K562 (cell line): ENCODE results near the gene L3HYPDH.

ENCODE experiments used
- ARHGAP35 ChIP-seq: fragments of 450-650 bp; IDR thresholded peaks from 2 replicates; pipeline ENCODE4 v1.6.1; 2018; ENCODE audit not compliant: partially characterized antibody
- CC2D1A ChIP-seq: fragments of 450-650 bp; IDR thresholded peaks from 2 replicates; pipeline ENCODE4 v1.6.1; 2017; ENCODE audit warnings: mild to moderate bottlenecking
- GATA2 ChIP-seq: sonication (generic); formaldehyde crosslinking; IDR thresholded peaks from 2 replicates; pipeline ENCODE4 v1.4.0; 2020; ENCODE audit warnings: mild to moderate bottlenecking, missing genetic modification reagents
- KDM4B ChIP-seq, 2 experiments: fragments of 450-650 bp in 1 of 2; sonication (generic) in 1 of 2; IDR thresholded peaks; 2 replicates each; pipeline ENCODE4 v1.6.1; 2016 to 2017; ENCODE audit warnings: borderline replicate concordance in 2 of 2, antibody characterized with exemption in 1 of 2, low read depth in 1 of 2, mild to moderate bottlenecking in 1 of 2
- NCOR1 ChIP-seq: fragments of 450-650 bp; IDR thresholded peaks from 2 replicates; pipeline ENCODE4 v1.6.1; 2016; ENCODE audit warnings: mild to moderate bottlenecking, moderate library complexity
- NRF1 ChIP-seq, 2 experiments: fragments of 450-650 bp; IDR thresholded peaks in 1 of 2; conservative IDR thresholded peaks in 1 of 2; 2 replicates each; pipeline ENCODE4 v1.6.1; 2014; ENCODE audit warnings: mild to moderate bottlenecking in 2 of 2
- RBM14 ChIP-seq: fragments of 200-400 bp; formaldehyde crosslinking; IDR thresholded peaks from 2 replicates; pipeline ENCODE4 v1.6.1; 2018; ENCODE audit warnings: low read depth, mild to moderate bottlenecking, low read length, moderate library complexity, borderline replicate concordance; ENCODE audit not compliant: insufficient read depth
- TEAD4 ChIP-seq, 2 experiments: sonication (generic) in 1 of 2; formaldehyde crosslinking in 1 of 2; IDR thresholded peaks; 2 replicates each; pipeline versions ENCODE4 v1.6.1 to v1.8.0; 2012 to 2022; ENCODE audit warnings: borderline replicate concordance in 1 of 2, inconsistent platforms in 1 of 2, low read length in 1 of 2, mild to moderate bottlenecking in 1 of 2, missing genetic modification reagents in 1 of 2
- ZKSCAN1 ChIP-seq: fragments of 150-350 bp; IDR thresholded peaks from 2 replicates; pipeline ENCODE4 v1.6.1; 2016; ENCODE audit warnings: low read depth, low read length
- ZNF592 ChIP-seq: fragments of 450-650 bp; IDR thresholded peaks from 2 replicates; pipeline ENCODE4 v1.6.1; 2017; ENCODE audit warnings: antibody characterized with exemption, mild to moderate bottlenecking
- ZNF644 ChIP-seq: fragments of 200-800 bp; sonication (Bioruptor generic); IDR thresholded peaks from 2 replicates; pipeline ENCODE4 v1.6.1; 2016; ENCODE audit warnings: low read depth, missing genetic modification characterization, missing compliant biosample characterization
- TF ChIP-seq, protein P1 (sequence below), 3 experiments: IDR thresholded peaks in 2 of 3; conservative IDR thresholded peaks in 1 of 3; 2 replicates each; pipeline ENCODE4 v1.5.1; 2011 to 2012; ENCODE audit warnings: low read length in 3 of 3, mild to moderate bottlenecking in 3 of 3, control low read depth in 2 of 3, improper control_type of control experiment in 1 of 3, inconsistent platforms in 1 of 3, low read depth in 1 of 3, mixed read lengths in 1 of 3, moderate library complexity in 1 of 3; ENCODE audit not compliant: insufficient read depth in 2 of 3
- TF ChIP-seq, protein P2 (sequence below): IDR thresholded peaks from 2 replicates; pipeline ENCODE4 v1.6.1; 2014; ENCODE audit warnings: antibody characterized with exemption
- TF ChIP-seq, protein P3 (sequence below): fragments of 250-450 bp; sonication (Bioruptor Pico); IDR thresholded peaks from 2 replicates; pipeline ENCODE4 v1.5.0; 2020; ENCODE audit warnings: mild to moderate bottlenecking

DNA sequence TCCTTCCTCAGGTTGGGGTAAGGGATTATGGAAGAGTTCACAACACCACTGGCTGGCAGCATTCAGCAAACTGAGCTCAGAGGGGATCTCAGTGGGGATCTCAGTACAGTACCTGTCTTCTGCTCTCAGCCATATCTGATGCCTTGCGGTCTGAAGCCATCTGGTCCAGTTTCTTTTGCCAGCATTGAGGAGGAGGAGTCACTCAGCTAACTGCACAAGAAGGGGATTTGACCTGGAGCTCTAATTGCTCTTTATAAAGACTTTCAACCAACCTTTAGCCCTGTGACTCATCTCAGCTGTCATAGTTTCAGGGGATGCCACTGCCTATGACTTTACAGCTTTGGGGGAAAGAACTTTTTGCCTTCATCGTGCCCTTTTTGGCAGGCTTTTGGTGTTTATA is 45.0 kb upstream of the L3HYPDH start:
- TF ChIP-seq NRF1 (conservative IDR thresholded peaks at IDR 0.05 in 1 of 2, IDR thresholded peaks at IDR 0.05 in 1 of 2) (no peak), RBM14 (no peak), ZNF592 (no peak), ZKSCAN1 (no peak), KDM4B (IDR thresholded peaks at IDR 0.05; ENCODE audit: borderline replicate concordance in 2 of 2, low read depth in 1 of 2) (no peak), GATA2 (CRISPR knock-in tag) (no peak), NCOR1 (no peak), ZNF644 (tag) (no peak), TEAD4 (IDR thresholded peaks at IDR 0.05; ENCODE audit: low read length) (no peak), TEAD4 (CRISPR knock-in tag; IDR thresholded peaks at IDR 0.05; ENCODE audit: borderline replicate concordance) (no peak), ARHGAP35 (no peak), CC2D1A (no peak)
- TF ChIP-seq, protein P1, sequence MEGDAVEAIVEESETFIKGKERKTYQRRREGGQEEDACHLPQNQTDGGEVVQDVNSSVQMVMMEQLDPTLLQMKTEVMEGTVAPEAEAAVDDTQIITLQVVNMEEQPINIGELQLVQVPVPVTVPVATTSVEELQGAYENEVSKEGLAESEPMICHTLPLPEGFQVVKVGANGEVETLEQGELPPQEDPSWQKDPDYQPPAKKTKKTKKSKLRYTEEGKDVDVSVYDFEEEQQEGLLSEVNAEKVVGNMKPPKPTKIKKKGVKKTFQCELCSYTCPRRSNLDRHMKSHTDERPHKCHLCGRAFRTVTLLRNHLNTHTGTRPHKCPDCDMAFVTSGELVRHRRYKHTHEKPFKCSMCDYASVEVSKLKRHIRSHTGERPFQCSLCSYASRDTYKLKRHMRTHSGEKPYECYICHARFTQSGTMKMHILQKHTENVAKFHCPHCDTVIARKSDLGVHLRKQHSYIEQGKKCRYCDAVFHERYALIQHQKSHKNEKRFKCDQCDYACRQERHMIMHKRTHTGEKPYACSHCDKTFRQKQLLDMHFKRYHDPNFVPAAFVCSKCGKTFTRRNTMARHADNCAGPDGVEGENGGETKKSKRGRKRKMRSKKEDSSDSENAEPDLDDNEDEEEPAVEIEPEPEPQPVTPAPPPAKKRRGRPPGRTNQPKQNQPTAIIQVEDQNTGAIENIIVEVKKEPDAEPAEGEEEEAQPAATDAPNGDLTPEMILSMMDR (IDR thresholded peaks at IDR 0.05 in 2 of 3, conservative IDR thresholded peaks at IDR 0.05 in 1 of 3; ENCODE audit: insufficient read depth in 2 of 3, low read depth in 1 of 3, low read length in 3 of 3): no peak
- TF ChIP-seq, protein P2, sequence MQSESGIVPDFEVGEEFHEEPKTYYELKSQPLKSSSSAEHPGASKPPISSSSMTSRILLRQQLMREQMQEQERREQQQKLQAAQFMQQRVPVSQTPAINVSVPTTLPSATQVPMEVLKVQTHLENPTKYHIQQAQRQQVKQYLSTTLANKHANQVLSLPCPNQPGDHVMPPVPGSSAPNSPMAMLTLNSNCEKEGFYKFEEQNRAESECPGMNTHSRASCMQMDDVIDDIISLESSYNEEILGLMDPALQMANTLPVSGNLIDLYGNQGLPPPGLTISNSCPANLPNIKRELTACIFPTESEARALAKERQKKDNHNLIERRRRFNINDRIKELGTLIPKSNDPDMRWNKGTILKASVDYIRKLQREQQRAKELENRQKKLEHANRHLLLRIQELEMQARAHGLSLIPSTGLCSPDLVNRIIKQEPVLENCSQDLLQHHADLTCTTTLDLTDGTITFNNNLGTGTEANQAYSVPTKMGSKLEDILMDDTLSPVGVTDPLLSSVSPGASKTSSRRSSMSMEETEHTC: no peak
- TF ChIP-seq, protein P3, sequence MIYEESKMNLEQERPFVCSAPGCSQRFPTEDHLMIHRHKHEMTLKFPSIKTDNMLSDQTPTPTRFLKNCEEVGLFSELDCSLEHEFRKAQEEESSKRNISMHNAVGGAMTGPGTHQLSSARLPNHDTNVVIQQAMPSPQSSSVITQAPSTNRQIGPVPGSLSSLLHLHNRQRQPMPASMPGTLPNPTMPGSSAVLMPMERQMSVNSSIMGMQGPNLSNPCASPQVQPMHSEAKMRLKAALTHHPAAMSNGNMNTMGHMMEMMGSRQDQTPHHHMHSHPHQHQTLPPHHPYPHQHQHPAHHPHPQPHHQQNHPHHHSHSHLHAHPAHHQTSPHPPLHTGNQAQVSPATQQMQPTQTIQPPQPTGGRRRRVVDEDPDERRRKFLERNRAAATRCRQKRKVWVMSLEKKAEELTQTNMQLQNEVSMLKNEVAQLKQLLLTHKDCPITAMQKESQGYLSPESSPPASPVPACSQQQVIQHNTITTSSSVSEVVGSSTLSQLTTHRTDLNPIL (CRISPR knock-in tag): no peak
